HEK293T (cell line): Measurements from ENCODE around the gene PCDH12.

Experiments used
- CTCF ChIA-PET: fragments of 350-600 bp; formaldehyde crosslinking; extraction: SDS; loops from one replicate; lab custom pipeline; 2021; ENCODE audit warnings: antibody characterized with exemption, inconsistent platforms; lab: Yijun Ruan, JAX
- POLR2A ChIA-PET: fragments of 350-600 bp; formaldehyde crosslinking; extraction: SDS; loops from one replicate; lab custom pipeline; 2020; ENCODE audit warnings: antibody characterized with exemption, inconsistent platforms; lab: Yijun Ruan, JAX
- DNase-seq: peaks from one replicate; pipeline ENCODE4 v3.0.0; 2012; ENCODE audit warnings: mixed read lengths; ENCODE audit errors: extremely low spot score
- ARNT ChIP-seq: fragments of 450-650 bp; IDR thresholded peaks from 2 replicates; pipeline ENCODE4 v1.6.1; 2017; ENCODE audit warnings: mild to moderate bottlenecking
- BHLHE40 ChIP-seq: fragments of 450-650 bp; IDR thresholded peaks from 2 replicates; pipeline ENCODE4 v1.6.1; 2016; ENCODE audit warnings: mild to moderate bottlenecking, moderate library complexity, borderline replicate concordance
- CTBP1 ChIP-seq: fragments of 450-650 bp; IDR thresholded peaks from 2 replicates; pipeline ENCODE4 v1.6.1; 2016; ENCODE audit warnings: borderline replicate concordance
- ELF4 ChIP-seq: fragments of 450-650 bp; IDR thresholded peaks from 2 replicates; pipeline ENCODE4 v1.6.1; 2017; ENCODE audit warnings: antibody characterized with exemption
- FOXA1 ChIP-seq: fragments of 450-650 bp; IDR thresholded peaks from 2 replicates; pipeline ENCODE4 v1.6.1; 2016; ENCODE audit warnings: mild to moderate bottlenecking
- FOXK2 ChIP-seq: fragments of 450-650 bp; IDR thresholded peaks from 2 replicates; pipeline ENCODE4 v1.6.1; 2016; ENCODE audit warnings: mild to moderate bottlenecking
- FOXM1 ChIP-seq: fragments of 450-650 bp; IDR thresholded peaks from 2 replicates; pipeline ENCODE4 v1.6.1; 2017; ENCODE audit warnings: mild to moderate bottlenecking, borderline replicate concordance
- HDGF ChIP-seq: fragments of 450-650 bp; IDR thresholded peaks from 2 replicates; pipeline ENCODE4 v1.6.1; 2017; ENCODE audit warnings: antibody characterized with exemption, borderline replicate concordance
- L3MBTL2 ChIP-seq: fragments of 450-650 bp; conservative IDR thresholded peaks from 2 replicates; pipeline ENCODE4 v1.6.1; 2016; ENCODE audit warnings: mild to moderate bottlenecking
- LEF1 ChIP-seq: fragments of 450-650 bp; IDR thresholded peaks from 2 replicates; pipeline ENCODE4 v1.6.1; 2017; ENCODE audit warnings: mild to moderate bottlenecking, borderline replicate concordance
- NFRKB ChIP-seq: fragments of 450-650 bp; IDR thresholded peaks from 2 replicates; pipeline ENCODE4 v1.6.1; 2016; ENCODE audit warnings: mild to moderate bottlenecking, moderate library complexity
- SP1 ChIP-seq: fragments of 450-650 bp; IDR thresholded peaks from 2 replicates; pipeline ENCODE4 v1.6.1; 2017
- SUZ12 ChIP-seq: fragments of 450-650 bp; IDR thresholded peaks from 2 replicates; pipeline ENCODE4 v1.6.1; 2016; ENCODE audit warnings: mild to moderate bottlenecking
- TARDBP ChIP-seq: fragments of 450-650 bp; IDR thresholded peaks from 2 replicates; pipeline ENCODE4 v1.6.1; 2016
- ZNF384 ChIP-seq: fragments of 450-650 bp; IDR thresholded peaks from 2 replicates; pipeline ENCODE4 v1.6.1; 2016
- TF ChIP-seq, protein P1 (sequence below): fragments of 450-650 bp; IDR thresholded peaks from 2 replicates; pipeline ENCODE4 v1.6.1; 2016

Gene PCDH12

DNA sequence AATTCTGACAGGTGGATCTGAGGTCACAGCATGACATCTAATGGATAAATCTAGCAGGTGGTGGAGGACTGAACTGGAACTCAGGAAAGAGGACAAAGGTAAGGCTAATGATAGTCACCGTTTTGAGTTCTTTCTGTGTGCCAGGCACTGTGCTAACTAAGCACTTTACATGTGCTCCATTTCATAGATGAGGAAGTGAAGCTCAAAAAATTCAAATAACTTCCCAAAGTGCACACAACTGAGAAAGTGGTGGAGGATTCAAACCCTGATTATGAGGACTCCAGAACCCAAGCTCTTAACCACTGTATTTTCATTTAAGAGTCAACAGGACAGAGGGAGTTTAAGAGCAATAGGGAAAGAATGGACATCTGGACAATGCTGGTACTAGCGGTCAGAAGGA, 41.5 kb downstream of the PCDH12 start:
- DNase-seq = no peak
- ChIA-PET CTCF (interaction anchor here (0.6 to 1.6 kb wide), 3 partner anchors 38 to 743 kb away, joined by 3 to 9 read pairs (median 3); partner anchors contain the start of gene PCDH1), POLR2A (interaction anchor here (1.1 kb wide), 1 partner anchor 280 kb away, joined by 3 read pairs; the partner anchor contains the start of genes HDAC3 and RELL2)
- TF ChIP-seq SUZ12 (no peak), NFRKB (no peak), ARNT (no peak), FOXA1 (no peak), ZNF384 (no peak), L3MBTL2 (no peak), ELF4 (no peak), HDGF (no peak), FOXK2 (no peak), TARDBP (no peak), FOXM1 (no peak)
- TF ChIP-seq, protein P1, sequence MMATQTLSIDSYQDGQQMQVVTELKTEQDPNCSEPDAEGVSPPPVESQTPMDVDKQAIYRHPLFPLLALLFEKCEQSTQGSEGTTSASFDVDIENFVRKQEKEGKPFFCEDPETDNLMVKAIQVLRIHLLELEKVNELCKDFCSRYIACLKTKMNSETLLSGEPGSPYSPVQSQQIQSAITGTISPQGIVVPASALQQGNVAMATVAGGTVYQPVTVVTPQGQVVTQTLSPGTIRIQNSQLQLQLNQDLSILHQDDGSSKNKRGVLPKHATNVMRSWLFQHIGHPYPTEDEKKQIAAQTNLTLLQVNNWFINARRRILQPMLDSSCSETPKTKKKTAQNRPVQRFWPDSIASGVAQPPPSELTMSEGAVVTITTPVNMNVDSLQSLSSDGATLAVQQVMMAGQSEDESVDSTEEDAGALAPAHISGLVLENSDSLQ = no peak

GRCh38 chr5:141915881-141916336, 42.1 kb downstream of the PCDH12 start:
- TF ChIP-seq FOXK2 (no peak), FOXM1 (no peak), FOXA1 (no peak), ZNF384 (no peak), ELF4 (no peak), LEF1 (no peak), TARDBP (no peak)
- CTCF ChIA-PET = interaction anchor here (0.6 to 1.6 kb wide), 4 partner anchors 37 to 743 kb away, joined by 3 to 9 read pairs (median 3); partner anchors contain the start of gene PCDH1
- POLR2A ChIA-PET = interaction anchor here (1.1 to 4.0 kb wide), 2 partner anchors 8 to 280 kb away, joined by 3 to 39 read pairs; partner anchors contain the start of genes DELE1, HDAC3 and RELL2
- DNase-seq = no peak

DNA sequence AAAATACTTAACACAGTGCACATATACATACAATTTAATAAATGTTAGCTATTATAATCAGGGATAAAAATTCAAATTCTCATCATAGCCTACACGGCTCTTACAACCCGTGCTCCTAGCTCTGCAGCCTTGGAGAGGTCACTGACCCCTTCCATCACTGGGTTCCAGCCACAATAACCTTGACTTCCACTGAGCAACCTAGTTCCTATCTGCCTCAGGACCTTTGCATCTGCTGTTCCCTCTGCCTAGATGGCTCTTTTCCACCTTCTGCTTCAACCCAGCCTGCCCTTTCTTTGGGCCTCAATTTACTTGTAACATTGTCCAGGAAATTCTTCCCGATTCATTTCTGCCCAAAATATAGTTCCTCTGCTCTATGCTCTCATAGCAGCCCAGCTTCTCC, 43.2 kb downstream of the PCDH12 start:
- no peak for DNase-seq
- ChIA-PET CTCF (interaction anchor here (0.6 to 1.5 kb wide), 4 partner anchors 9 to 245 kb away, joined by 3 to 4 read pairs (median 3); partner anchors contain the start of gene DELE1), POLR2A (interaction anchor here (4.0 kb wide), 1 partner anchor 9 kb away, joined by 39 read pairs; the partner anchor contains the start of gene DELE1)
- TF ChIP-seq CTBP1 = no peak
- TF ChIP-seq LEF1 = no peak
- no peak for TF ChIP-seq HDGF
- TF ChIP-seq ARNT = no peak
- TF ChIP-seq SP1 = no peak
- no peak for TF ChIP-seq SUZ12
- TF ChIP-seq ZNF384 = no peak
- no peak for TF ChIP-seq ELF4
- TF ChIP-seq, protein P1 = no peak
- no peak for TF ChIP-seq TARDBP

DNA sequence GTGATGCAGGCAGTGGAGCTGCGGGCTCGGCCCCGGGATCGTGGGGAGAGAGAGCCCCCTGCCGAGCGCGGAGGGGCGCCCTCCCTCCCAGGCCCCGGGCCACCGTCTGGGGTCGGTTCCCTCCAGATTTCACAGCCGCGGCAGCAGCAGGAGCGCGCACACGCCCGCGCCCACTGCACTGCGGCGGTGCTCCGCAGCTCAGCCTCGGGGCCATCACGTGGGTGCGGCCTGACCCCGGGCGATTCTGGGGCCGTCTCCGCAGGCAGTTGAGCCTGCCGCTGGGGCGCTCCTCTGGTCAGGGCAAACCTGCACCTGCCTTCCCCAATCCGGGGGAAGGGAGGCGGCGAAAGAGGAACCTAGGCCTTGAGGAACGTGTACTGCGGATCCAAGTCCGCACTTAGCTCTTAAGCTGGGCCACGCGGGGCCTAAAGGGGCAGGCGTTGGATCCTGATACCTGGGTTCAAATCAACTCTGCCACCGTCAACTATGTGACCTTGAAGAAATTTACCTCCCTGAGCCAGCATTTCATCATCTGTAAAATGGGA, 43.7 kb downstream of the PCDH12 start:
- peak; percentile 28 for DNase-seq
- TF ChIP-seq, protein P1 = no peak
- TF ChIP-seq ARNT (no peak), FOXK2 (no peak), L3MBTL2 (0 out of 2 replicates have a peak, but pooled peaks have one; percentile 39), HDGF (no peak), FOXM1 (no peak)
- ChIA-PET CTCF (interaction anchor here (0.8 to 1.2 kb wide), 3 partner anchors 9 to 55 kb away, joined by 3 to 7 read pairs (median 4); partner anchors contain the start of gene DELE1), POLR2A (interaction anchor here (4.0 kb wide), 1 partner anchor 10 kb away, joined by 39 read pairs; the partner anchor contains the start of gene DELE1)

- DNase-seq = no peak
- TF ChIP-seq FOXM1 = no peak
- no peak for TF ChIP-seq NFRKB
- TF ChIP-seq CTBP1 = no peak
- no peak for TF ChIP-seq BHLHE40
- no peak for TF ChIP-seq TARDBP
- no peak for TF ChIP-seq SP1
- TF ChIP-seq FOXA1 = no peak
- TF ChIP-seq, protein P1 = no peak
- TF ChIP-seq ELF4 = no peak
- no peak for TF ChIP-seq ARNT
- TF ChIP-seq L3MBTL2 = no peak
- TF ChIP-seq LEF1 = no peak
- no peak for TF ChIP-seq FOXK2
- TF ChIP-seq ZNF384 = no peak
- no peak for TF ChIP-seq HDGF
- TF ChIP-seq SUZ12 = no peak
- POLR2A ChIA-PET = interaction anchor here (4.0 kb wide), 1 partner anchor 10 kb away, joined by 39 read pairs; the partner anchor contains the start of gene DELE1
- CTCF ChIA-PET = interaction anchor here (0.6 to 1.2 kb wide), 4 partner anchors 9 to 207 kb away, joined by 3 to 7 read pairs (median 4); partner anchors contain the start of gene DELE1
Observed at GRCh38 chr5:141913560-141914198, 44.3 kb downstream of the PCDH12 start.
